Retinal pigment epithelial cell (primary cell): Measurements from ENCODE around the gene CDAN1.

Source experiments
- DNase-seq: peaks from one replicate; pipeline ENCODE4 v3.0.0-alpha.2; 2010; ENCODE audit warnings: low read depth
- H3K4me3 ChIP-seq: 2 replicates; pipeline ENCODE4 v1.5.1; 2011; ENCODE audit warnings: mild to moderate bottlenecking, low read length, control low read depth, moderate library complexity
- CTCF ChIP-seq: conservative IDR thresholded peaks from 2 replicates; pipeline ENCODE4 v1.5.1; 2011; ENCODE audit warnings: low read depth, low read length, control low read depth, inconsistent platforms

The CDAN1 gene

DNA sequence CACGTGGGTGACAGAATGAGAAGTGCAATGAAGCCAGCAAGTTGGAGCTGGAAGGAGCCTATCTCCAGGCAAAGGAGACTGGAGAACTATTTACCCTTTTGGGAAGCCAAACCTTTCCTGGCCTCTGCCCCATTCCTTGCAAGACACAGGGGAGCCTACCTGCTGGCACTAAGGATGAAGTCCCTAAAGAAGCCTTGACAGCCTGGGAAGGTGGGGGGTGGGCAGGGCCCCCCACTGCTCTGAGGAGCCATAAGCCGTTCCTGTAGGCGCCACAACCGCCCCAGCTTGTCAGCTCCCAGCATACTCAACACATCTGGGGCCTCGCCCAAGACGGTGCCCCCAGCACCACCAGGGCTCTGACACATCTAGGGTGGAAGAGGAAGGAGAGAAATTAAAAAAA lies 5.5 kb downstream of the CDAN1 start:
- H3K4me3 ChIP-seq, result no peak overlapping the region
- DNase-seq, result no peak
- TF ChIP-seq CTCF, result no peak

DNA sequence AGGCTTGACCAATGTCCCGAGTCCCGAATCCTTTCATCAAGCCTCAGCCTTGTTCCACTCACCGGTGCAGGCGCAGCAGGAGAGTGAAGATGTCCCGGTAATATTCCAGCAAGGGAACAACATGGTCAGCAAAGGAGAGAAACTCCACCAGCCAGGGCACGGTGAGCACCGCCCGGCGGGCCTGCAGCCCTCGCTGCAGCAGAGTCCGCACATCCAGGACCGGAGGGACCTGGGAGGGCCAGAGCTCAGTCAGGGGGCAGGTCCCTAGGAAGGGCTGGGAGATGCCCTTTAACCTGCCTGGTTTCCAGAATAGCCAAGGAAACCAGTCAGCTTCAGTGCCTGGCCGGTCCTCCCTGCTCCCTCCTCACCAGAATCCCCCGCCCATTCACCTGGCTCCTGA lies 6.4 kb downstream of the CDAN1 start:
- H3K4me3 ChIP-seq, result no peak overlapping the region
- no peak for TF ChIP-seq CTCF
- DNase-seq, result no peak

- no peak for DNase-seq
- TF ChIP-seq CTCF, result no peak
- H3K4me3 ChIP-seq, result no peak overlapping the region
Measured at GRCh38 chr15:42730135-42730534, 6.8 kb downstream of the CDAN1 start.

DNA sequence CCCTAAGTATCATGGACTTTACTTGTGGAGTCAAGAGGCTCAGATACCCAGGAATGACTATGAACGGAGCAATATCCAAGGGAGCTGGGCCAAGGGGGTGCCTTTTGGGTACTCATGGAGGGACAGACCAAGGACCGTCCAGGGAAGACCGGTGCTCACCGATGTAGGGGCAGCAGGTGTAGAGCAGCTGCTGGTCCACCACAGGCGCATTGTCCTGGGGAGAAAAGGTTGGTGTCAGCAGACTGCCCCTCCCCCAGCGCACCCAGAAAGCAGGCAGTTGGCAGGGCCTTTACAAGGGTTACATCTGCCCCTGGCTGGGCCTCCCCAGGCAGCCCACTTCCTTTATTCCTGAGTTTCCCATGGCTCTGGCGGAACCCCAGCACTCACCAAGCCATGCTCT lies 7.5 kb downstream of the CDAN1 start:
- H3K4me3 ChIP-seq, result no peak overlapping the region
- no peak for TF ChIP-seq CTCF
- DNase-seq, result no peak

- DNase-seq, result no peak
- no peak overlapping the region for H3K4me3 ChIP-seq
- TF ChIP-seq CTCF, result no peak
Measured at GRCh38 chr15:42728972-42729371, 8.0 kb downstream of the CDAN1 start.

GRCh38 chr15:42728560-42728959 lies 8.4 kb downstream of the CDAN1 start:
- H3K4me3 ChIP-seq, result no peak overlapping the region
- no peak for TF ChIP-seq CTCF
- no peak for DNase-seq

DNA sequence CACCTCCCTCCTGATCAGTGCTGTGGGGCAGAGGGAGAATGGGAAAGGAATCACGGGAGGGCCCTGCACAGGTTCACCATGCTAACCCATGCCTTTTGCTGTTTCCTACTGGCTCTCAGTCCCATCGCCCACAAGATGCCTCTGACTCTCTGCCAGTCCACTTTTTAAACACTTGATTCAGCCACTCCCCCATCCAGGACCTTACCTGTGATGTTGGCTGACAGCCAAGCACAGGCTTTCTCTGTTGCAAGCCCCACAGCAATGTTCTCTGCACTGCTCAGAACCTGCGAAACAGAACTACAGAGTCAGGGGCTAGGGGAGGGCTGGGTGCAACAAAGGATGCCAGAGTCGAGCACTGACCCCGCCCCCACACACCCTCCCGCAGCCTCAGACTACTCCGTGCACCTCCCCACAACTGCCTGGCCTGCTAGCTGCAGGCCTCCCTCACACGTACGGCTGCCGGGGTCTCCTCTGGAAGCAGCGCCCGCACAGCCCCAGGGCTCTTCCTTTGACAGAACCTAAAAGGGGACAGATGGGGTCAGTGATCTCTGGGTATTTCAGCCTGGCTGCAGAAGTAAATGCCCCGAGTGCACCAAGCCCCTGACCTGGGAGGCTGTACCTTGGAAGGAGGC lies 9.1 kb downstream of the CDAN1 start:
- no peak overlapping the region for H3K4me3 ChIP-seq
- no peak for DNase-seq
- no peak for TF ChIP-seq CTCF
